Measurements from ENCODE around the gene TMEM242. TPM values are rescaled to one million over a fixed set of nuclear protein-coding genes. Genes with fewer than 3 reads are reported as not detected.

Gene TMEM242
- total and polyA plus RNA-seq, 2 of the 8 experiments (the other 6 are each of a cell fraction or from before 2014, with no cell fraction given), result 2.4 to 9.0 TPM

- TF ChIP-seq NRF1 (IDR thresholded peaks at IDR 0.05; ENCODE audit: low read depth, low read length) (no peak), POLR2AphosphoS5 (IDR thresholded peaks at IDR 0.05; ENCODE audit: low read depth, low read length) (no peak), RBBP5 (IDR thresholded peaks at IDR 0.05; ENCODE audit: borderline replicate concordance, low read depth, low read length) (no peak), EP300 (IDR thresholded peaks at IDR 0.05; ENCODE audit: borderline replicate concordance in 1 of 2, low read depth in 2 of 2, low read length in 2 of 2) (no peak), TCF12 (IDR thresholded peaks at IDR 0.05; ENCODE audit: low read depth, low read length) (no peak), GTF2F1 (IDR thresholded peaks at IDR 0.05; ENCODE audit: borderline replicate concordance, low read depth, low read length) (no peak)
These were observed 83.7 kb downstream of the TMEM242 start (continued) for GRCh38 chr6:157239671-157240058.

Other genes with a start within 250 kb of the TMEM242 start
- 5.3 and 7.4 TPM in 2 replicates for gene ZDHHC14, start 57.7 kb upstream of the TMEM242 start, total RNA-seq (2021; fragmentation: NEBNext Ultra II Directional; extraction: Animal tissue kit (Norgen Biotek cat#: 25700))
- 2.9 and 4.3 TPM in 2 replicates for gene ZDHHC14, start 57.7 kb upstream of the TMEM242 start, polyA plus RNA-seq (2011; rRNA removed)

All from H1 (cell line).